ENCODE data around the gene HOXA7.

Gene HOXA7

DNA sequence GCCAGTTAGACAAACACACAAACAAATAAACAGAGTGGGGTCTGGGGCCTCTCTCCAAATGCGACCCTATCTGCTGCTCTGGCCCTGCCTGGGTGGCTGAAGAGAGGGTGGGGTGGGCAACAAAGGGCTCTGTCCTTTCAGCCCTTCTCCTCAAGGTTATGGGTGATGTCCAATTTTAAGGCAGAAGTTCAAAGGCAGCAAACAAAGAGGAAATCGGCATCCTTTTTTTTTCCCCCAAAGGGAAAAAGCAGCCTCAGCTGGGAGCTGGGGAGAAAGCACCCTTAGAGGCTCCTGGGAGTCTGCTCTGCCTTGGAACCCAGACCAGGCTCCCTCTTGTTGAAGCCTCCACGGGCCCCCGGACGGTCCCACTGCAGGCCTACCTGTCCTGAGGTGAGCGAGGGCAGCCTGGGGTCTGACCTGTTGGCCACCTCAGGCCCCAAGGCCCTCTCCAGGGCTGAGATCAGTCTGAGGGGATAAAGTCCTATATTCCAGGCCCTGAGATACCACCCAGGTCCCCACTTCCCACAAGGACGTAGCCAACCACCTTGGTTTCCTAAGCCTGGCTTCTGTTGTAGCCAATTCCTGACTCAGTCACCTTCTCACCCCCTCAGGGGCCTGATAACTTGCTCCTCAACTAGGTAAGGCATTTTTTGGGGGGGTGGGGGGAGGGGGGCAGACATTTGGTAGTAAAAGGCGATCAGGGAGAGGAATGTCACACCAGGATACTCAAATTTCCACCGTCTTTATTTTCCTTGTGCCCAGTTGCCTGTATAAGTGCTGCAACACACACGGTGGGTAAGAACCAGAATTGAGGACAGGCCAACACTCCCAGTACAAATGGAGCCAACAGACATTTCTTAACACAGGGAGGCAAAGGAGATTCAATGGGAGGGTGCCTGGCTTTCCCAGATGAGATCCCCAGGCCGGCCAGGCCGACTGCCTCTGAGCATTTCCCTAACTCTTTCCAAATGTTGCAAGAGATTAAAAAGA, 24.3 kb upstream of the HOXA7 start:
- DNase-seq = no peak

DNA sequence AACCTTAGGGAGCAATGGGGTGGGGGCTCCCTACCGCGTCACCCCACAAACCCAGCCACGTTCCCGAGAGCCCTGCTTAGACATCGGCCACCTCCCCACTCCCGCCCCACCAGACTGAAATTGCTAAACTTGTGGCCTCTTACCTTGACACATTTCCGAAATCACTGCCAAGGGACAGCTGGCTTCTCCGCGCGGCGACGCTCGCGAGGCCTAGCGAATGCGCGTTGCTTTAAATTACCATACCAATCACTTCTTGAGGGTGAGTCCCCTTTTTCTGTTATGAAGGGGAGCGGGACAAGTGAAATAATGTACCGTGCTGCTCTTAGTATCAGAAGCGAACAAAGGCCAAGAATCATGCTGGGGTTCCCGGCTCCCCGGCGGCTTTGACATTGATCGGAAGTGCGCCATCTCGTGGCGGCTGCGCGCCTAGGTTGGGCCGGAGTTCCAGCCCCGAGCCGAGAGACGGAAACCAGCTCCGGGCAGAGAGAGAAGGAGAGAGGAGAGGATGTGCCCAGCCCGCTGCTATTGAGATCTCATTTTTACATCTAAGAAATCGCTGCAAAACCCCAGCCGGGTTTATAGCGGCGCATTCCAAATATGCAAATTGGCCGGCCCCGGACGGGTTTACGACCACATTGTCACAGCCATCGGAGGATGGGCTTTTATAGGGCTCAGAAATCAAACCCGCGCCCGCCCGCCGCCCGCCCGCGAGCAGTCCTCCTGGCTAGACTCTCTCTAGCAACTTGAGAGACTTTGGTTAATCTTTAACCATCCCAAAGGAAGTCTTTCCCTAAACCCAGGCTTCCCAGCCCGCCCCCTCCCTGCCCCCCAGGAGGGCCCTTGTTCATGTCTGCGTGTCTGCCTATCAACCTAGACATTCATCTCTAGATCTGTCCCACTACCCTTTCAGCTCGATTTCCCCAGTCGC, 23.3 kb upstream of the HOXA7 start:
- DNase-seq = peak; percentile 61

DNA sequence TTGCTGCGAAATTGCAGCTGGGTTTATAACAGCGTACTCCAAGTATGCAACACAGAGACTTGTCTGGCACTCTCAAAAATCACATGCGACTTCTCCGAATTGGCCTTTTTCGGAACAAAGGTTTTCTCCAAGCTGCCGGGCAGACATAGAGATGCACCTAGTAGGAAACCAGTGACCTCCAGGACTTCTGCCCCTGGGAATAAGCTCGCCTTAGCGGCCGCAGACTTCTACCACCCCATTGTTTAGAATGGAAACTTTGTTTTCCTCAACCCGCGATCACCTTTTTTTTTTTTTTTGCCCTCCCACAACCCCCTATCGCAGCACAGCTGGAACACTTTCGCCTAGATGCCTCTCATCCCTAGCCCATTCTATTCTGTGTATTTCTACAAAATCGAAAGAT, 22.6 kb upstream of the HOXA7 start:
- DNase-seq = no peak

DNA sequence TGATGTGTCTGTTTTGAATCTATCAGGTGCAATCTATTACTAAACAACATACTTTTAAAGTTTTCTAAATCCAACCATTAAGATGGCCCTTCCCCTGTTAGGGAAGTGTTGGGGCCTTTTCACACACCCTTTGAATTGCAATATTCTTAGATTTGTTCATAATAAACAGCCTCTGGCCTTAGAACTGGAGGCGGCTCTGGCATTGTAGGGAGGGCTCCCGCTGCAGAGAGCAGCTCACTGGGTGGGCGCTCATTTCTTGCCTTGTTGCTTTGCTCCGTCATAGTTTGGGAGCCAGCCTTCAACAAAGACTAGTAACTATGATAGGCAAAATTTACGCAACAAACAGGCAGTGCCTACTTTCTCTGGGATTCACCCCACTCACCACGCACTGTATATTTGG, 21.9 kb upstream of the HOXA7 start:
- DNase-seq = no peak

DNA sequence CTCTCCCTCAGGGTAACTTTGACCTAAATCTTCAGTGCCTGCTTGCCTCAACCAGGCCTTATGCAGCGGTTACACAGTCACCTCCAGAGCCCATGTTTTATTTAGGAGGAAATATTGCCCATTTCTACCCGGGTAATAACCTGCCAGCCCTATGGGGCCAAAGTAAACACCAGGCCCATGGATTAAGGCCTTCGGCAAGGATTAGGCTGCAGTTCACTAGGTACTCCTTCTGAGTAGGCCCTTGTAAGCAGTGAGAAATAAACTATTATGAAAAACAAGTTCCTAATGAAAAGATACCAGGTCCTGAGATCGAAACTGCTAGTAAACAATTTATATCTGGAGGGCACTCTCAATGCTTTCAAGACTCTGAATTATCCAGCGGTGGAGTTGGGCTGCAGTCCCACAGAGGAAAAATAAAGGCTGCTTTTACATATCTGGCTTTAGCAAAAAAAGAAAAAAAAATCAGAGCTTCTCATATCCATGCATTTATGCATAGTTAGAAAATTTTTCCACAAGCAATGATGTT, 21.4 kb upstream of the HOXA7 start:
- no peak for DNase-seq

DNA sequence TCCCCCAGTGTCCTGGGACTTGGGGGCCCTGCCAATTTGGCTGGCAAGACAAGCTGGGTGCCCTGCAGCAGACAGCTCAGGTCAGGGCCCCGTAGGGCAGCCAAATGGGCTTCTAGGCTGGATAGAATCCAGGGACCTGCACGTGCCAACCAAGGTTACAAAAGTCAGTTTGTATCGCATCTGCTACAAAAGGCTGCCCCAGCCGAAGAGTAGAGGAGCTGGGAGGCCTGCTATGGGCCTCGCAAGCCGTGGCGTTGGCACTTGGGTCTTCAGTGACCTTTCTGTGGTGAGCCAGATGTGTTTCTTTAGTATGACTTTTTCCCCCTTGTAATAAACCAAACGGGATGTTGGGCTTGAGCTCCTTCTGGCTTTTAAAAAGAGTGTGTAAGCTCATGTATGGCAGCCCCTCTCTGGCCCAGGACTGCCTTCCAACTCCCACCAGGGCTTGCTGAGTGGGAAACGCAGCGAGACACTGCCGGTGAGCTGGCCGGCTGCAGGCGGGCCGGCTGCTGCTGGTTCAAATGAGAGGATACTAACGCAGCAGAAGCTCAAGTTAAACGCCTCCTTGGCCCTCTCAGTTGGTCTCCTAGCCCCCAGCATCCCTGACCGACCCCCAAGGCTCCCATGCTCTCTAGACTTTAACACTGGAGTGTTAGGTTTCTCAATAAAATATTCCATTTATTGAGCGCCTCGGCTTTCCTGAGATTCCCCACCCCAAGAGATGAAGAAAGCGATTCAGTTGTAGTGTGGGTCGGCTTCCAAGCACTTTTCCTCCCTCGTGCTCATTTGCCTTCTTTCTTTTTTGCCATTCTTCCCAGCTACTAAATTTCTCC, 20.7 kb upstream of the HOXA7 start:
- DNase-seq = no peak

DNA sequence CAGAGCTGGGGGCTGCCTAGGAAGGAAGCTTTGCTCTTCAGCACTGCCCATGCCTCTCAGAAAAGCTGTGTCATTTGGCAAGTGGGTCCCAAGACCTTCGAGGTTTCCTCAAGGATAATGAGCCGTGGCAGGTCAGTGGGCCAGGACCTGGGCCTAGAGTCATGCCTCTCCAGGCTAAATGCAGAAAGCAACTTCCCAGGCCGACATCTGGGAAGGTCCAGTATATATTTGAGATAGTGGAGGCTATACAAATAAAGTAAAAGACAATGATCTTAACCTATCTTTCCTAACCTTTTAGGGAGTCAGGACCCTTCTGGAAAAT, 20.0 kb upstream of the HOXA7 start:
- no peak for DNase-seq

DNA sequence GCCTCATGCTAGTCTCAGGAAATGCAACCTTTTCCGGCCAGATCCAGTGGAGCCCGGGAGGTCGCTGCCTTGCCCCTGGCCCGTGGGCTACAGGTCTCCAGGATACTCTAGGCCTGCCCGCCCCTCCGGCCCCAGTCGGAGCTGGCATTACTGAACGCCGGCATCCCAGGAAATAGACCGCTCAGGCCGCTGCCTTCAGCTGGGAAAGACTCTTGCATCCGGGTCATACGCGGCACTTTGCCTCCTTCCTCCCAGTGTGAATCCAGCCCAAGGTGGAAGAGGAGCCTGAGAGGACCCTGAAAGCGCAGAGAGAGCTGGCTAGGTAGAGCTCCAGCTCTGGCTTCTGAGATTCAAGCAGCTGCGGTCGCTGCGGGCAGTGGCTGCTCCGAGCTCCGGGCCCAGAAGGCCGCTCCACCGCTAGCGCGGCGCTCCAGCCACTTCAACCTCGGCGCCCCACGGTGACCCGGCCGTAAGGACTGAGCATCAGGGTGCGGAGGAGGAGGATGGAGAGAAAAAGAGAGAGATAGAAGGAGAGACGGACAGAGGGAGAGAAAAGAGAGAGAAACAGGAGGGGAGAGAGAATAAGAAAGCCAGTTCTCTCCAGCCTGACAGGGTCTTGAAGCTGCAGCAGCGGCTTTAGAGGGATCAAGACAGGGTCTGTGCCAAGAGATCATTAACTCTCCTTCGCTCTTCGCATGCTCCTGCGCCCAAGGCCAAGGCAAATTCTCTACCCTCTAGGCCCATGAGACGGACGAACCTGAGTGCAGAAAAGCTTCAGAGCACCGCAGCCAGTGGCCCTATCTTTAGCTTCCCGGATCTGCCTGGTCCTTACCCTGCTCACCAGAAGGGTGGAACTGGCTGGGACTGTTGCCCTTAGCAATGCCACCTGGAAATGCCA, 19.4 kb upstream of the HOXA7 start:
- DNase-seq = no peak

DNA sequence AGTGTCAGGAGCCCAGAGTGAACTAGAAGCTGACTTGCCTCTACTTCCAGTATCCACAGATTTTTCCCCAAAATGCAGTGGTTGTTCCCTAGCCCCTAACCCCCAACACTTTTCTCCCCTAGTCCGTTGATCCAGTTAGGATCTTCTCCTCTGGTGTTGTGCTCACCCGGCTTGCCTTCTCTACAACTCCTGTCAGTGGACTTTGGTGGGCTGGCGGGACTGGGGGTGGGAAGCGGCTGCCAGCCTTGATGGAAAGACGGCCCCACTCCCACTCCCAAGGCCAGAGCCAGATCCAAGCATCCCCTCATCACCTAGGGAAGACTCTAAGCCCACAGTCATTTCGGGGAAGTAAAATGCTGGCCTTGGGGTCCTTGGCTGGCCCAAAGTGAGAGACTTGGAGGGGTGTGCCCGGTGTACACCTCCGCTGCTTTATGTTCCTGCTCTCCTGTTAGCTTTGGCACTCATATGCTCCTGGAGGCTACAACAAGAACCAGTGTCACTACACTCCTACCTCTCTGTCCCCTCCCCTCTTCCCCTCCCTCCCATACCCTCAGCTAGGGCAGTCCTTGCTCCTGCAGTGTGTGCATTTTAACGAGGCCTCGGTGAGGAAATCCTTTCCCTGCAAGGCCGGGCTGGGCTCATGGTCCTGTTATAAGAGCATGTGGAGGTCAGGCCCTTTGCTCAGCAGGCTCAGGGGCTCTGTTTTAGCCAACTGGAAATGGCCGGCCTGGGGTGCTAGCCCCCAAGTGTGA, 18.6 kb upstream of the HOXA7 start:
- no peak for DNase-seq

DNA sequence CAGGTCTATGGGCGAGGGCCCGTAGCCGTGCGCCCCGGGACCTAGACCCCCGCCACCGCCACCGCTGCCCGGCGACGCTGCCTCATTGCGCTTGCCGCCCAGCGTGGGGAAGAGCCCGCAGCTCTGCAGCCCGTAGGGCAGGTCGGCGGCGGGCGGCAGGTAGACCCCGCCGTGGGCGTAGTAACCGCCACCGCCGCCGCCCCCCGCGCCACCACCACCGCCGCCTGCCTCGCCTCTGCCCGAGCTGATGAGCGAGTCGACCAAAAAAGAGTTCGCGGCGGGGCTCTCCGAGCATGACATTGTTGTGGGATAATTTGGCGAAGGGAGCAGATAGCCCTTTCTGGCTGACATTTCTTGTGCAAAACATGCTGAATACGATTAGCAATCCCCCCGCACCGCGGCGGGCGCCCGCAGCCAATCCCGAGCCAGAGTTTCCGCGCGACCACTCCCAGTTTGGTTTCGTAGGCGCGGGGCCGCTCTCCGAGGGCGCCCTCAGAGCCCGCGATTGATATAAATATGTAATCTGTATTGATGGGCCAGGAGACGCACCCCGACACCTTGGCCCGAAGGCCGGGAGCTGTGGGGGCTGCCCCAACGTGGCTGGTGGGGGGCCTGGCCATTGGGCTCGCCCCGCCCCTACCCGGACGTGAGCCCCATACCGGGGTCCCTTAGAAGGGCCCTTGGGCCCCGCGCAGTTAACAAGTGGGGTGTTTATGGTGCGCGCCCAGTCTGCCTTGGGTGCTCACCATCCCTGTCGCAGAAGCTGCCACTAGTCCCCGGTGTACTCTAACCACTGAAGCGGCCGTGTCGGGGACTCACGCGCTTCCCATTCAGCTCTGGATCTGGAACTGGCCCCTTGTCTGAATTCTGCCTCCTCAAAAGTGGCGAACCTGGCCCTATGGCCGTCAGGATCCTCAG, 17.7 kb upstream of the HOXA7 start, which contains the start of gene HOXA10:
Gene HOXA10, minus strand, starts transcription at position 365 of the 918 bp plus-strand sequence. Its CDS starts 14 bp downstream, at position 351.
- DNase-seq = no peak

DNA sequence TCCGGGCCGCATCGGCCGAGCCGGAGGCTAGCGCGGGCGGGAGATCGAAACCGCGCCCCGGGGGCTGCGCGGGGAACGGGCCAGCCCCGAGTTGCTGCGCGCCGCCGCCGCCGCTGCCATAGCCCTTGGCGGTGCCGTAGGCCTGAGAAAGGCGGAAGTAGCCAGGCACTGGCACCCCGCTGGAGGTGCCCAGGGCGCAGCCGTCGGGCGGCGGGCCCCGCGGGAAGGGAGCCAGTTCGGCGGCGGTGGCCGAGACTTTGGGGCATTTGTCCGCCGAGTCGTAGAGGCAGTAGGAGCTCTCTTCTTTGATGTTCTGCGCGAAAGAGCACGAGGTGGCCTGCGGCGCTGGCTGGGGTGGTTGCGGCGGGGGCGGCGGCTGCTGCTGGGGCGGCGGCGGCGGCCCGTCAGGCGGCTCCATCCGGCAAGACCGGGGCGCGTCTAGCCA, 17.1 kb upstream of the HOXA7 start:
- DNase-seq = no peak

DNA sequence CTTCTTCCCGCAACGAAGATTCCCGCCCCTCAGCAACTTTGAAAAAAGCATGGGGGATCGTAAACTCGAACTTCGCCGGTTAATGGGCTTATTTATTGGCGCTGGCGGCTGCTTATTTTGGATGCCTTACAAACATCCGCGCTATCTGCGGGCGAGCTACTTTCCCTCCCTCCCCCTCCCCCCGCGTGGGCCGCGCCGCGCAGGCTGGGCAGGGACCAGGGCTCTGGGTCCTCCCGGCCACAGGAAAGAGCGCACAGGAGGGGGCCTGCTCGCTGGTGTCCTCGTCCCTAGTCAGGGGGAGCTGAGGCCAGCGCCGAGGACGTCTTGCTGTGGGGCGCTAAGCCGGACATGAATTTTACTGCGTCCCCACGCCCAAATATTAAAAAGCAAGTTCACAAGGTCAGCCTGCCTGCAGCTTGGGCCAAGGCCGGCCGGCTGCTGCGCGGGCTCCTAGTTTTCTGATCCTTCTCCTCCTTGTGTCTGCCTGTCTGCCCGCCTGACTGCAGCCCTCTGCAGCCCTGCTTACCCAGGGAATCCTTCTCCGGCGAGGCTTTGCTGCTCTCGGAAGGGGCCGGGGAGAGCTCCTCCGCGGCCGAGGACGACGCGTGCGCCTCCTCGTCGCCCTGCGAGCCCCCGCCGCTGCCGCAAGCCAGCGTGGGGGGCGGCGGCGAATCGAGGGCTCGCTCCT, 16.5 kb upstream of the HOXA7 start:
- DNase-seq = no peak

DNA sequence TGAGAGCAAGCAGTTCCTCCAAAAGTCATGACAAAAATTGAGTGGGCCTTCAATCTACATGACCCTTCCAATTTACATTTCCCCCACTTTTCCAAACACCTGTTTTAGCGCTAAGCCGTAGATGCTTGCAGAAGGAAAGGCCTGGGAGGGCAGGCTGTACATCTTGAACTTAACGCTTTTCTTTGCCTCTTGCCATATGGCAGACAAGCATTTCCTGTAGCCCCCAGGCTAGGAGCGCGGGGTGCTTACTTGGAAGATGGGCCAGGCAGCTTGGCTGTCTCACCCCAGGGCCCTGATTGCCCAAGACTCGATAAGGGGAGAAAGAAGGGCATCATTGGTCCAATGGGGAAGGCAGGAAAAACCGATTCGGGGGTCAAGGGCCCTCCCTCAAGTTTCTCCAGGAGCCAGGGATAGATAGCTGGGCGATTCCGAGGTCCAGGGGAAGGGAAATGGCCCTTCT, 15.9 kb upstream of the HOXA7 start:
- DNase-seq = no peak

DNA sequence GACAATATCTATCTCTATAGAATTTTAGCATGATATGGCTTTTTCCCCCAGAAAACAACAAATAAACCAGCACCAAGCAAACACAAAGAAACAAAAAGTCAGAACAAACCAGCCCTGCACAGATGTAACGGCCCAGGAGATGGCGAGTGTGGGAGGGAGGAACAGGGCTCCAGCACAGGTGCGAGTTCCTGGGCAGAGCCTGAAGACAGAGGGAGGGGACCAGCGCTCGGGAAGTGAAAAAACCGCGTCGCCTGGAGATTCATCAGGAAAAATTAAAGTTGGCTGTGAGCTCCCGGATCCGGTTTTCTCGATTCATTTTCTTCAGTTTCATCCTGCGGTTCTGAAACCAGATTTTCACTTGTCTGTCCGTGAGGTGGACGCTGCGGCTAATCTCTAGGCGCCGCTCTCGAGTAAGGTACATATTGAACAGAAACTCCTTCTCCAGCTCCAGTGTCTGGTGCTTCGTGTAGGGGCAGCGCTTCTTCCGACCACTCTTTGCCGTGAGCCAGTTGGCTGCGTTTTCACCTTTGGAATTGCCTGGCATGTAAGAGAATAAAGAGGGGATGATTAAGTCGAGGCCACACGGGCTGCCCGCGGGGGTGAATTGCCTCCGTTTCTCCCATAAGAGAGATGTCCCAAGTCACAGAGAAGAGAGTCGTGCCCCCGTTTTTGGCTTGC, 15.3 kb upstream of the HOXA7 start:
- no peak for DNase-seq

DNA sequence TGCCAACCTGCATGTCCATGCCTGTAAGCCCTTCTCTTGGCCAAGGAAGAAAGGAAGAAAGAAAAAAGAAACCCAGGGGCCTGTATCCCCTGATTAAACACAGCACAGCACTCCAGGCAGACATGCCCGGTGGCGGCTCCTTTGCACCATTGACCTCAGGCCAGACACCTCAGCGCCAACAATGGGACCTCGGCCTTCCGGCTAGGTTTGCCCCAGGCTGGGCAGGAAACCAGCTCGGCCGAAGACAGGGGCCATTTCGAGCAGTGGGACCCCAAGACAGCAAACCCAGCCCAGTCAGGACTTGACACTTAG, 14.8 kb upstream of the HOXA7 start:
- no peak for DNase-seq

DNA sequence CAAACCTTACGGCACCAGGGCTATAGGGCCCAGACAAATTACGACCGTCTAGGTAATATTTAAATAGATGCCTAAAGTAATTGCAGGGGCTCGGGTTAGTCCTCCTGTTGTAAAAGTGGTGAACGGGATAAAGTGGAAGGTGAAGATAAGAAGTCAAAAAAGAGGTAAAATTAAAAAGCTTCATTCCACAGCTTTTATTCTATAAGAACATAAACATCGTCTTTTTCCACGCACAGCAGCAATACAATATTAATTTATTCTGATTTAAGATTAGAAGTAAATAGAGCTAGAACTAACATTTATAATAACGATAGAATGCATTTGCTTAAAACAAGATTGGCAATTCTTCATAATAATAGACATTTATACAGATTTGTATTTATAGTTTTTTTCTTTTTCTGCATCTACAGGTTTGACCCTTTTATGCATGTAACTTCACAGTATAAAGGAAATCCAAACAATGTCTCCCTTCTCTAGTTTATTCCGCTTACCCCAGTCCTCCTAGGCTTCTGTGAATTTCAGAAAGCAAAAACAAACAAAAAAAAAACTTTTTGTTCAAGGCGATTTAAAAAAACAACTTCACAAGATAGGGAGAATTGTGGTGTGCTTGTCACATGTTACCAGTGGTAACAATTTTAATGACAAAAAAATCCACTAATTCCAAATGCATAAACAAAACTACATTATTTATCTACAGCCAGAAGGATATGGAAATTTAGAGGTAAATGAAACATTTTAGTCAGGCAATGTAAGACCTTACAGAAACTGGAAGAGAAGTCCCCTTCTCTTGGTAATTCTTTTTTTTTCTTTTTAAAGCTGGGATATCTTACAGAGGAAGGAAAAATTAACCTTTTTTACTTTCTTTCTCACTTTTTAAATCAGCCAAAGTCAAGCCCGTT, 14.2 kb upstream of the HOXA7 start:
- DNase-seq = no peak

Data from CD4-positive, alpha-beta T cell treated with Interleukin-21 for 1 hour (primary cell).